Measurements from ENCODE around the gene PDZRN4. TPM values are rescaled to one million over a fixed set of nuclear protein-coding genes. Genes with fewer than 3 reads are reported as not detected.

PDZRN4 gene
- total RNA-seq, 1 experiment from 2014 or later = not detected

GRCh38 chr12:41336041-41336549 lies 148.0 kb downstream of the PDZRN4 start:
- Histone ChIP-seq H3K36me3 (ENCODE audit: control insufficient read depth, insufficient read depth, low read length) (no peaks in the 10 kb centered on the region), H3K4me1 (no peaks in the 10 kb centered on the region), H3K9me3 (no peaks in the 10 kb centered on the region), H3K27me3 (replicated peaks; ENCODE audit: control insufficient read depth, insufficient read depth, low read length) (no peaks in the 10 kb centered on the region), H3K4me3 (ENCODE audit: low read depth, low read length) (no peak overlapping the region)
- Mint-ChIP-seq H3K36me3 (ENCODE audit: insufficient read depth, unreplicated experiment) (no peaks in the 10 kb centered on the region), H3K9me3 (ENCODE audit: unreplicated experiment) (no peaks in the 10 kb centered on the region), H3K27ac (ENCODE audit: unreplicated experiment) (no peak overlapping the region), H3K27me3 (ENCODE audit: insufficient read depth, unreplicated experiment) (peaks cover 3% of the 10 kb centered on the region), H3K4me1 (ENCODE audit: low read depth, unreplicated experiment) (no peaks in the 10 kb centered on the region), H3K4me3 (ENCODE audit: unreplicated experiment) (no peak overlapping the region)
- DNase-seq = no peak
- ChIA-PET CTCF (no interaction called here), POLR2A (no interaction called here)
- TF ChIP-seq, protein P1, sequence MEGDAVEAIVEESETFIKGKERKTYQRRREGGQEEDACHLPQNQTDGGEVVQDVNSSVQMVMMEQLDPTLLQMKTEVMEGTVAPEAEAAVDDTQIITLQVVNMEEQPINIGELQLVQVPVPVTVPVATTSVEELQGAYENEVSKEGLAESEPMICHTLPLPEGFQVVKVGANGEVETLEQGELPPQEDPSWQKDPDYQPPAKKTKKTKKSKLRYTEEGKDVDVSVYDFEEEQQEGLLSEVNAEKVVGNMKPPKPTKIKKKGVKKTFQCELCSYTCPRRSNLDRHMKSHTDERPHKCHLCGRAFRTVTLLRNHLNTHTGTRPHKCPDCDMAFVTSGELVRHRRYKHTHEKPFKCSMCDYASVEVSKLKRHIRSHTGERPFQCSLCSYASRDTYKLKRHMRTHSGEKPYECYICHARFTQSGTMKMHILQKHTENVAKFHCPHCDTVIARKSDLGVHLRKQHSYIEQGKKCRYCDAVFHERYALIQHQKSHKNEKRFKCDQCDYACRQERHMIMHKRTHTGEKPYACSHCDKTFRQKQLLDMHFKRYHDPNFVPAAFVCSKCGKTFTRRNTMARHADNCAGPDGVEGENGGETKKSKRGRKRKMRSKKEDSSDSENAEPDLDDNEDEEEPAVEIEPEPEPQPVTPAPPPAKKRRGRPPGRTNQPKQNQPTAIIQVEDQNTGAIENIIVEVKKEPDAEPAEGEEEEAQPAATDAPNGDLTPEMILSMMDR (IDR thresholded peaks at IDR 0.05; ENCODE audit: insufficient read depth in 1 of 2, low read depth in 1 of 2, low read length in 1 of 2, severe bottlenecking in 1 of 2, unreplicated experiment in 1 of 2) = no peak
- no TSS peak for BruUV-seq (replicated peaks)
- intact Hi-C loops (cut with micrococcal nuclease; ENCODE audit: unreplicated experiment) = no loop called here

GRCh38 chr12:41339784-41340183 lies 151.7 kb downstream of the PDZRN4 start:
- Mint-ChIP-seq H3K27me3 (ENCODE audit: insufficient read depth, unreplicated experiment) (no peaks in the 10 kb centered on the region), H3K9me3 (ENCODE audit: unreplicated experiment) (no peaks in the 10 kb centered on the region), H3K4me1 (ENCODE audit: low read depth, unreplicated experiment) (no peaks in the 10 kb centered on the region), H3K27ac (ENCODE audit: unreplicated experiment) (no peak overlapping the region), H3K4me3 (ENCODE audit: unreplicated experiment) (no peak overlapping the region), H3K36me3 (ENCODE audit: insufficient read depth, unreplicated experiment) (no peaks in the 10 kb centered on the region)
- ChIA-PET CTCF (no interaction called here), POLR2A (no interaction called here)
- DNase-seq = no peak
- no TSS peak for BruUV-seq (replicated peaks)
- no peaks in the 10 kb centered on the region for H3K27me3 ChIP-seq (replicated peaks; ENCODE audit: control insufficient read depth, insufficient read depth, low read length)
- intact Hi-C loops (cut with micrococcal nuclease; ENCODE audit: unreplicated experiment) = no loop called here
- no peak overlapping the region for H3K4me3 ChIP-seq (ENCODE audit: low read depth, low read length)
- TF ChIP-seq, protein P1 (IDR thresholded peaks at IDR 0.05; ENCODE audit: insufficient read depth in 1 of 2, low read depth in 1 of 2, low read length in 1 of 2, severe bottlenecking in 1 of 2, unreplicated experiment in 1 of 2) = no peak
- H3K36me3 ChIP-seq (ENCODE audit: control insufficient read depth, insufficient read depth, low read length) = no peaks in the 10 kb centered on the region
- no peaks in the 10 kb centered on the region; the same call in 1 of the 2 replicates for H3K9me3 ChIP-seq
- no peaks in the 10 kb centered on the region for H3K4me1 ChIP-seq

DNA sequence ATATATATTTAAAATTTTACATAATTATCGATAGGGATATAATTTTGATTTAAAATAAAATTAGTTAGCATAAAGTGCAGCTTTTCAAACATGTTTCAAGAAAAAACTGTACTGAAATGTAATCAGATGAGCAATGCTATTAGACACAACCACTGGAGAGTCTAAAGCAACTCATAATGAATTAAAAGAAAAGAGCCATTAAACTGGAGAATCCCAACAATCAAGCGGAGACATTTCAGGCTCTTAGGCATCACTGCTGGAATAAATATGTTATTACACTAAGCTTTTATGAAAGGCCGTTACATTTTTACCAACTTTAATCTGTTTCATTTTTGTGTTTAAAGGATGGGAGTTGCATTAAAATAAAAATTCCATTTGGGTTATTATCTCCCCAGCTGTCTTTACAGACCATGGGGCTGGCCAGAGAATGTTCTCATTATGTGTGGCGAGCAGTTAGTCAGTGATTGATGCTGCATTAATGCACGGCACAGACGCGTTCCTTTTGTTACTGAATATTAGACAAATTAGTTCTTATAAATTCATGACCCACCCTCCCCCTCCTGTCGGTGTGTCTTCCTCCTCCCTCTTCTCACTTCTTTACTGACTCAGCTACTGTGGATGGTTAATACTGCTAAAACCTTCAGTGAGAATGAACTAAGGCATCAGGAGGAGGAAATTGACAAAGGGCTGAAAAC lies 156.8 kb downstream of the PDZRN4 start:
- no peak for DNase-seq
- H3K27me3 ChIP-seq (replicated peaks; ENCODE audit: control insufficient read depth, insufficient read depth, low read length) = no peaks in the 10 kb centered on the region
- BruUV-seq (replicated peaks) = no TSS peak
- POLR2A ChIA-PET = no interaction called here
- TF ChIP-seq, protein P1 (IDR thresholded peaks at IDR 0.05; ENCODE audit: insufficient read depth in 1 of 2, low read depth in 1 of 2, low read length in 1 of 2, severe bottlenecking in 1 of 2, unreplicated experiment in 1 of 2) = no peak
- Mint-ChIP-seq H3K27ac (ENCODE audit: unreplicated experiment) (no peak overlapping the region), H3K4me1 (ENCODE audit: low read depth, unreplicated experiment) (no peaks in the 10 kb centered on the region), H3K4me3 (ENCODE audit: unreplicated experiment) (no peak overlapping the region), H3K9me3 (ENCODE audit: unreplicated experiment) (no peaks in the 10 kb centered on the region), H3K27me3 (ENCODE audit: insufficient read depth, unreplicated experiment) (no peaks in the 10 kb centered on the region), H3K36me3 (ENCODE audit: insufficient read depth, unreplicated experiment) (no peaks in the 10 kb centered on the region)
- no peaks in the 10 kb centered on the region for H3K36me3 ChIP-seq (ENCODE audit: control insufficient read depth, insufficient read depth, low read length)
- H3K4me1 ChIP-seq = no peaks in the 10 kb centered on the region
- H3K9me3 ChIP-seq = no peaks in the 10 kb centered on the region; the same call in 1 of the 2 replicates
- intact Hi-C loops (cut with micrococcal nuclease; ENCODE audit: unreplicated experiment) = no loop called here
- no peak overlapping the region for H3K4me3 ChIP-seq (ENCODE audit: low read depth, low read length)
- CTCF ChIA-PET = no interaction called here

Measured in Caco-2 (cell line).